HepG2 (cell line): ENCODE measurements around the gene KRTAP1-5.
"Not testable (repeated sequence)": the region's sequence is repeated elsewhere in the genome, so short reads cannot be mapped to it uniquely, and the experiment has no call there.

Source experiments
- BCL3 ChIP-seq: sonication (generic); formaldehyde crosslinking; IDR thresholded peaks from 2 replicates; pipeline ENCODE4 v1.5.1; 2020; ENCODE audit warnings: mild to moderate bottlenecking, missing genetic modification reagents, moderate library complexity
- ELF4 ChIP-seq: sonication (generic); formaldehyde crosslinking; IDR thresholded peaks from 2 replicates; pipeline ENCODE4 v1.5.0; 2020; ENCODE audit warnings: missing genetic modification reagents, mild to moderate bottlenecking, moderate library complexity, borderline replicate concordance
- MNT ChIP-seq: fragments of 450-650 bp; IDR thresholded peaks from 2 replicates; pipeline ENCODE4 v1.6.1; 2016
- RAD21 ChIP-seq: fragments of 450-650 bp; formaldehyde crosslinking; IDR thresholded peaks from 2 replicates; pipeline ENCODE4 v1.5.0; 2020; ENCODE audit warnings: mild to moderate bottlenecking

GRCh38 chr17:41059276-41060051 is 32.5 kb upstream of the KRTAP1-5 start:
- TF ChIP-seq ELF4 (CRISPR knock-in tag); RAD21; BCL3; MNT: not testable (repeated sequence)
